ENCODE data around the gene LAMB4.

LAMB4 gene

DNA sequence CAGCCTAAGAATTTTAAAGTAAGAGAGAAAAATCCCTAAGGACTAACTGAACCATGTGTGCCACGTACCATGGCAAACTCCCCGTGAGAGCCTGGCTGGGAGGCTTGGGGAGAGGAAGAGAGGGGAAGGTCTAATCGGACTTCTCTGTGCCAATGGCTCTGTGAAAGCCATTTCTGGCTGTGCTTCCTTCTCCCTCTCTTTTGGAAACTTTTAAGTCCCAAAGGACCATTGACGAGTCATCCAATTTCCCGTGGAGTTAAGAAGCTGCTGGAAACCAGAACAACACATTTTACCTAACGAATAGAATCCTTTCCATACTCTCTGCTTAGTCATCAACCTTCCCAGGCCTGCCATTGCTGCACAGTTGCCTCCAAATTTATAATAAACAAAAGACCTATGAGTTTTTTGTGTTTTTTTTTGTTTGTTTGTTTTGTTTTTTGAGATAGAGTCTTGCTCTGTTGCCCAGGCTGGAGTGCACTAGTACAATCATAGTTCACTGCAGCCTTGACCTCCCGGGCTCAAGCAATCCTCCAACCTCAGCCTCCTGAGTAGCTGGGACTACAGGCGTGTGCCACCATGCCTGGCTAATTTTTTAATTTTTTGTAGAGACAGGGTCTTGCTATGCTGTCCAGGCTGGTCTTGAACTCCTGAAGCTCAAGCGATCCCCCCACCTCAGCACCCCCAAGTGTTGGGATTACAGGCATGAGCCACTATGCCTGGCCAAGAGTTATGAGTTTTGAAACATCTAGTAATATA, 140.4 kb downstream of the LAMB4 start:
- no peak for DNase-seq

DNA sequence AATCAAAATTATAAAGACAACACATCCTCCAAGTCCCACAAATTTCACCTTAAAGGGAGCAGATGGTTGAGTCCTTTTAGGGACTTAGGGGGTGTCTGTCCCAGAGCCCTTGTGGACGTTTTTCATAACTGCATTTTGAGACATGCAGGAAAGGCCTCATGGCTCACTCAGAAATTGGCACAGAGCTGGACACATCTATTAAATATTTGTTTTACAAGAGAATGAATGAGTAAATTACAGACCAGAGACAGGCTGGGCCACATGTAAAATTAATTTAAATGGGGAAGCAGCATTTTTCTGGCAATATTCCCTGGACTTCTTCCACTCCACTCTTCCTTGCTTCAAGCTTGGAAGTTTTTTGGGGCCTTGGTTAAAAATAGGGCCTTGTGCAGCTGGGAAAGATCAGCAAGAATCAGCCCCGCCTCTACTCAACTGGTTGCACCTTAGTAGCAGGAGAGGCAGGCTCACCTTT, 147.2 kb downstream of the LAMB4 start:
- DNase-seq: no peak

DNA sequence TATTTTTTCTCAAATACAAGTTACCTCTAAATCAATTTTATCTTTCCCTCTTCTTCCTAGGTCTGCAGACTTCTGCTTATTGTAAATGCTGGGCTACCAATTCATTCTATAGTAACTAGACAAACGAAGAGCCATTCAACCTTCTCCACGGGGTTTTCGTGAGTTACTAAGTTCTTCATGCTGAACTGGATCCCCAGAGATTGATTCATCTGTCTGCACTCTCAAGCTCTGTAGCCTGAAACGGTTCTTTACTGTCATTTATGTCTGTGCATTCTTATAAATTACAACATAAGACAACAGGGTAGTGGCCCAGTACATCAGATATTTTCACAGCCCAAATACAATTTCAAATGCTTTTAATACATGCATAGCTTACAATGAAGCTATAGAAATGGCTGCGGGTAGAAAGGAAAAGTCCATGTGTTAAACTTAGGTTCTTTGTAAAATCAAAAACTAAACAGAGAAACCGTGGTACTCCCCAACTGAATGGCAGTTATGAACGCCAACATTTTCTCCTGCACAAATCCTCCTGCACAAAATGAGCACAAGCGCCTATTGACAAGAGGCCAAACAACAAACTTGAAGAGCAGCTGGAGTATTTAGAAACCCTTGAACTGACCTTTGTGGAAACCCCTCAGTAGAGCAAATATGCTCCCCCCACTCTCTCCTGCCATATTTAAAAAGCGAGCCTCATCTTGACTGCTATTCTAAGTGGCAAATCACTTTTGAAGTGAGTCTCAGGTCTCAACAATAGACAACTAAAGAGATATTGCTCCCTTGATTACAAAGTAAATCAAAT, 147.9 kb downstream of the LAMB4 start:
- DNase-seq: no peak

DNA sequence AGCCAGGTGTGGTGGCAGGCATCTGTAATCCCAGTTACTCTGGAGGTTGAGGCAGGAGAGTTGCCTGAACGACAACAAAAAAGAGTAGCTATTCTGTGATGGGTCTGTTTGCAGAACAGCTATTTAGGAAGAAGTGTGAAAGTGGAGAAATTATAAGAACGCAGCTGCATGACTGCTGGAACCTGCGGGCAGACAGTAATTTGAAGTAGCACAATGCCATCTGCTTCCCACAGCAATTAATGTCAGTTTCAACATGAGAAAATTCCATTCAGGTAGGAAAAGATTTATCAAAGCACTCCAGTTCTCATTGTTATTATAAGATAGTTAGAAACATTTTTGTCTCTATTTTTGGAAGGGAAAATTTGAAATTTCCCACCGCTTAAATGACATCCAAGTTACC, 148.7 kb downstream of the LAMB4 start:
- no peak for DNase-seq

DNA sequence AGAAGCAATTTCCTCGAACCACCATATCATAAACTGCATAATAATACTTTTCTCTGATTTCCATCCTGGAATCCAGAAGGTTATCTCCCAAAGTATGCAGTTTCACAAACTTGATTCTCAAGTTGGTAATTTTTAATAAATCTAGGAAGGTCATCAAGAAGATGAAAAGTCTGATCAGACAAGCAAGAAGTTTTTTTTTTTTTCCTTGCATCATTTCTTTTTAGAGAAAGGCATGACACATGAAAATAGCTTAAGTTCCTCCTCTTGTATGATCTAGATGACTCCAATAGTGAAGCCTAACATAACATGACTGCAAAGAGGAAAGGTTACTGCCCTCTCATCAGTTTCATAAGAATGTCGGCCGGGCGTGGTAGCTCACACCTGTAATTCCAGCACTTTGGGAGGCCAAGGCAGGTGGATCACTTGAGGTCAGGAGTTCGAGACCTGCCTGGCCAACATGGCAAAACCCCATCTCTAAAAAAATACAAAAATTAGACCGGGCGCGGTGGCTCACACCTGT, 149.4 kb downstream of the LAMB4 start:
- DNase-seq: no peak

DNA sequence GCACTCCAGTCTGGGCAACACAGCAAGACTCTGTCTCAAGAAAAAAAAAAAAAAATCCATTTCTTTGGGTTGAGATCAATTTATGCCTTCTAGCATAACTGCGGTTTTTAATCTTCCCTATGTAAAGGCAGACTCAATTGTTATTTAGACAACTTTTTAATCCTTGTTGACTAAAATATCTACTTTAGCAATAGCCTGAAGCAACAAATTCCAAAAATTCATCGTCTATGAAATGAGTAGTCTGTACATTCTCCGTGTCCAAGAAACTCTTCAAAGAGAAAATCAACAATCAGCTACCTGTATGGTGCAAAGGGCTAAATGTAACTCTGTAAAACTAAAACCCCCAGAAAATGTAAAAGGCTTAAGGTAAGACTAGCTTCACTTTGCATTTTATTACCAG, 150.0 kb downstream of the LAMB4 start:
- DNase-seq: no peak

- DNase-seq: no peak
Observed at GRCh38 chr7:107978815-107979408, 151.2 kb downstream of the LAMB4 start.

- DNase-seq: no peak
Observed at GRCh38 chr7:107977048-107977447, 153.1 kb downstream of the LAMB4 start.

GRCh38 chr7:107976620-107977019, 153.5 kb downstream of the LAMB4 start:
- DNase-seq: no peak

DNA sequence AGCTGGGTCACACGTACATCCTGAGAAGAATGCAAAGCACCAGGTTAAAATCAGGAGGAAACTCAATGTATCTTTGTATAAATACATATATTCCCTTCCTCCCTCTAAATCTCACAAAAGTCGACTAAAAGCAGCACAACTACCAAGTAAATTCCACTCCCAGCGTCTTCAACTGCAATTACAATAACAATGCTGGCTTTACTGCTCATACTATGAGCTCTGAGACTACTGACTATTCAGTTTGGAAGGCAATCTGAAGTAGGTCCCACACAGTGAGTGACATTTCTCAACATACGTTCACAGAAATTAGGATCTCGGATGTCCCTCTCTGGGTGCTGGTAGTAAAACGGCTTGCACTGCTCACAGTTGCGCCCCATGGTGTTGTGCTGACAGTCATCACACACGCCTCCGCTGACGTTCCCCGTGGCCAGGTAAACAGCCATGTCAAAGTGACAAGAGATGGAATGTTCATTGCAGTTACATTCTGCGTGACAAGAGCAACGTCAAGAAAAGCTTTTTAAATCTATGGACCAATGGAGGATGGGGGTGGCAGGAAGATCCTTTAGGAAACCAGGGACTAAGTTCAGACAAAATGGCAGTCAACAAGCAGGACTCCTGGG, 154.7 kb downstream of the LAMB4 start:
- DNase-seq: no peak

GRCh38 chr7:107973861-107974260, 156.3 kb downstream of the LAMB4 start:
- no peak for DNase-seq
